K562 (cell line): ENCODE results near the gene XPO6. TPM values are rescaled to one million over a fixed set of nuclear protein-coding genes. Genes with fewer than 3 reads are reported as not detected.

ENCODE experiments used
- ATAC-seq: fragments of 200-7000 bp; cut with Tn5 transposase; 3 replicates; pipeline ENCODE4 v1.9.1; 2020; ENCODE audit warnings: moderate library complexity
- BruUV-seq: library from RNA; stranded (reverse); fragments of 400-500 nt; replicated peaks from 2 replicates; lab custom pipeline; 2021; lab: Mats Ljungman, UMichigan
- CTCF ChIA-PET: fragments of 300-600 bp; formaldehyde crosslinking; extraction: SDS; loops from one replicate; lab custom pipeline; 2021; ENCODE audit warnings: low intra/inter-chr PET ratio; lab: Yijun Ruan, JAX
- POLR2A ChIA-PET: fragments of 300-600, 350-650 bp; sonication (Branson Sonifier 250); formaldehyde crosslinking; extraction: SDS; loops from one replicate; lab custom pipeline; 2021; ENCODE audit warnings: antibody characterized with exemption, inconsistent platforms; lab: Yijun Ruan, JAX
- DNase-seq, 4 experiments: peaks; one replicate each; pipeline versions ENCODE4 v3.0.0 to v3.0.0-alpha.2; 2011 to 2018; ENCODE audit warnings: low spot score in 3 of 4, mixed read lengths in 3 of 4; ENCODE audit errors: extremely low read depth in 1 of 4
- FAIRE-seq: peaks from 2 replicates; lab custom pipeline; 2011; peaks lifted over from hg19 to GRCh38; lab: Jason Lieb, UNC
- H2AFZ ChIP-seq: 2 replicates; pipeline ENCODE4 v1.6.0; 2011; ENCODE audit warnings: low read depth, low read length, control low read depth, inconsistent platforms
- H3K27ac ChIP-seq: fragments of 200-600 bp; 3 replicates; pipeline ENCODE4 v1.8.0; 2011; ENCODE audit warnings: low read depth, mild to moderate bottlenecking, control low read depth, inconsistent platforms, low read length, moderate library complexity, mixed read lengths; ENCODE audit errors: extremely low read depth
- H3K27me3 ChIP-seq, 2 experiments: fragments of 300-600 bp in 1 of 2; 2 replicates in 1 of 2; 3 replicates in 1 of 2; pipeline versions ENCODE4 v1.6.0 to v1.8.0; 2011; ENCODE audit warnings: inconsistent platforms in 2 of 2, low read length in 2 of 2, mild to moderate bottlenecking in 1 of 2, mixed read lengths in 1 of 2, moderate library complexity in 1 of 2; ENCODE audit not compliant: control insufficient read depth in 2 of 2, insufficient read depth in 2 of 2
- H3K36me3 ChIP-seq: fragments of 300-600 bp; 3 replicates; pipeline ENCODE4 v1.8.0; 2011; ENCODE audit warnings: mild to moderate bottlenecking, low read length, inconsistent platforms; ENCODE audit not compliant: control insufficient read depth, insufficient read depth
- H3K4me1 ChIP-seq, 2 experiments: fragments of 200-600 bp in 1 of 2; replicated peaks in 1 of 2; 2 replicates in 1 of 2; 3 replicates in 1 of 2; pipeline versions ENCODE4 v1.5.1 to v1.8.0; 2011; ENCODE audit warnings: inconsistent platforms in 2 of 2, low read length in 2 of 2, mild to moderate bottlenecking in 1 of 2, mixed read lengths in 1 of 2, moderate library complexity in 1 of 2; ENCODE audit not compliant: control insufficient read depth in 2 of 2, insufficient read depth in 2 of 2
- H3K4me2 ChIP-seq: 2 replicates; pipeline ENCODE4 v1.6.1; 2011; ENCODE audit warnings: low read length, control low read depth, inconsistent platforms, mixed read lengths; ENCODE audit not compliant: insufficient read depth
- H3K4me3 ChIP-seq: fragments of 200-600 bp; sonication (generic), shearing (Covaris generic); 2 replicates; pipeline ENCODE4 v1.5.1; 2016; ENCODE audit warnings: control low read depth, inconsistent platforms
- H3K79me2 ChIP-seq: fragments of 200-600 bp; 3 replicates; pipeline ENCODE4 v1.8.0; 2011; ENCODE audit warnings: low read length, inconsistent platforms; ENCODE audit not compliant: control insufficient read depth, insufficient read depth
- H3K9ac ChIP-seq, 2 experiments: 2 replicates each; pipeline versions ENCODE4 v1.6.0 to v1.6.1; 2011; ENCODE audit warnings: low read depth in 2 of 2, low read length in 2 of 2, control low read depth in 1 of 2, inconsistent platforms in 1 of 2, mild to moderate bottlenecking in 1 of 2, mixed read lengths in 1 of 2; ENCODE audit not compliant: insufficient read depth in 1 of 2
- H3K9me1 ChIP-seq: one replicate; pipeline ENCODE4 v1.6.0; 2011; ENCODE audit warnings: inconsistent platforms, mild to moderate bottlenecking, low read length, moderate library complexity; ENCODE audit not compliant: control insufficient read depth, insufficient read depth
- H3K9me3 ChIP-seq: replicated peaks from 2 replicates; pipeline ENCODE4 v1.5.1; 2011; ENCODE audit warnings: low read depth, low read length, inconsistent platforms; ENCODE audit not compliant: control insufficient read depth, insufficient read depth
- H4K20me1 ChIP-seq: replicated peaks from 2 replicates; pipeline ENCODE4 v1.6.1; 2011; ENCODE audit warnings: low read length, inconsistent platforms, mixed read lengths; ENCODE audit not compliant: control insufficient read depth, insufficient read depth
- ARID3B ChIP-seq: fragments of 250-450 bp; sonication (Bioruptor Pico); IDR thresholded peaks from 2 replicates; pipeline ENCODE4 v1.4.0; 2020; ENCODE audit warnings: borderline replicate concordance
- CREB3L1 ChIP-seq: fragments of 450-650 bp; IDR thresholded peaks from 2 replicates; pipeline ENCODE4 v1.6.1; 2014; ENCODE audit warnings: low read depth, mild to moderate bottlenecking, moderate library complexity, borderline replicate concordance
- ID3 ChIP-seq, 2 experiments: fragments of 250-450 bp in 1 of 2; fragments of 450-650 bp in 1 of 2; sonication (Bioruptor Pico) in 1 of 2; IDR thresholded peaks; 2 replicates each; pipeline versions ENCODE4 v1.6.1 to v1.8.0; 2016 to 2021; ENCODE audit warnings: mild to moderate bottlenecking in 2 of 2, moderate library complexity in 2 of 2, missing compliant biosample characterization in 1 of 2, missing genetic modification characterization in 1 of 2
- MXD1 ChIP-seq: fragments of 250-450 bp; sonication (Bioruptor Pico); IDR thresholded peaks from 2 replicates; pipeline ENCODE4 v1.8.0; 2021; ENCODE audit warnings: borderline replicate concordance, mild to moderate bottlenecking, moderate library complexity; ENCODE audit not compliant: poor library complexity, severe bottlenecking
- POLR2H ChIP-seq: IDR thresholded peaks from 2 replicates; pipeline ENCODE4 v1.6.1; 2016; ENCODE audit warnings: missing genetic modification characterization, low read depth, mild to moderate bottlenecking, control low read depth, missing compliant biosample characterization, moderate library complexity
- SIX5 ChIP-seq, 2 experiments: IDR thresholded peaks; 2 replicates each; pipeline ENCODE4 v1.6.1; 2011; ENCODE audit warnings: low read length in 2 of 2, borderline replicate concordance in 1 of 2, low read depth in 1 of 2, mild to moderate bottlenecking in 1 of 2, moderate library complexity in 1 of 2; ENCODE audit not compliant: insufficient read depth in 1 of 2
- SMARCE1 ChIP-seq: fragments of 450-650 bp; IDR thresholded peaks from 2 replicates; pipeline ENCODE4 v1.7.1; 2016; ENCODE audit warnings: mild to moderate bottlenecking
- ZKSCAN3 ChIP-seq: fragments of 250-450 bp; sonication (Bioruptor Pico); IDR thresholded peaks from 2 replicates; pipeline ENCODE4 v1.4.0; 2020
- ZNF232 ChIP-seq: sonication (generic); formaldehyde crosslinking; IDR thresholded peaks from 2 replicates; pipeline ENCODE4 v1.8.0; 2022; ENCODE audit warnings: mild to moderate bottlenecking, missing genetic modification reagents
- ZNF695 ChIP-seq: fragments of 450-650 bp; formaldehyde crosslinking; IDR thresholded peaks from 2 replicates; pipeline ENCODE4 v1.4.0; 2020; ENCODE audit warnings: mild to moderate bottlenecking, moderate library complexity
- ZNF830 ChIP-seq: fragments of 250-450 bp; sonication (Bioruptor Pico); IDR thresholded peaks from 2 replicates; pipeline ENCODE4 v1.5.0; 2021; ENCODE audit warnings: mild to moderate bottlenecking
- WGBS: fragments of 100-300 bp; shearing (Covaris generic); methylation state at CpG from one replicate; pipeline ENCODE4 v1.1.6; 2016; ENCODE audit warnings: low coverage, mixed read lengths; ENCODE audit not compliant: insufficient coverage; ENCODE audit errors: missing lambda C conversion rate; 5-methylcytosine and 5-hydroxymethylcytosine counted together
- in situ Hi-C: fragments of 300-500 bp; cut with MboI; formaldehyde crosslinking; loops from 4 replicates; pipeline ENCODE4 v1.15.0; 2018; ENCODE audit warnings: inconsistent platforms, mixed read lengths
- intact Hi-C: fragments of 100-400 bp; cut with micrococcal nuclease; formaldehyde crosslinking; loops from 2 replicates; pipeline ENCODE4 v1.14.2; 2022
- polyA plus RNA-seq, 8 experiments: library from polyadenylated mRNA; depleted of rRNA in 4 of 8; stranded (reverse) in 5 of 8; unstranded in 3 of 8; fragments of >200 nt; fragmentation: Nextera tagmentation in 2 of 8; fragmentation: Illumina TruSeq in 1 of 8; extraction: Ambion mirVana in 2 of 8; extraction: Trizol in 1 of 8; gene quantifications; 2 replicates each; pipeline versions ENCODE4 v1.2.1 to v1.2.3, GENCODE V29; 2011 to 2014; ENCODE audit warnings: inconsistent platforms in 1 of 8, missing spikeins in 1 of 8
- total RNA-seq, 7 experiments: library from RNA; depleted of rRNA in 6 of 7; stranded (reverse); fragments of >200 nt in 6 of 7; fragmentation: Illumina TruSeq in 2 of 7; extraction: Trizol in 2 of 7; gene quantifications; 2 replicates each; pipeline versions ENCODE4 v1.2.1 to v1.2.3, GENCODE V29; 2011 to 2021; ENCODE audit warnings: low replicate concordance in 1 of 7
- TF ChIP-seq, protein P1 (sequence below): IDR thresholded peaks from 2 replicates; pipeline ENCODE4 v1.6.1; 2016; ENCODE audit warnings: missing genetic modification characterization, missing compliant biosample characterization
- TF ChIP-seq, protein P2 (sequence below): sonication (generic); formaldehyde crosslinking; IDR thresholded peaks from 2 replicates; pipeline ENCODE4 v1.8.1; 2022; ENCODE audit warnings: missing genetic modification reagents

The XPO6 gene
- total and polyA plus RNA-seq, 9 of the 15 experiments (the other 6 are each of a cell fraction or from before 2014, with no cell fraction given) = 11.2 to 196 (median 119) TPM

- ATAC-seq = no peak
- no TSS peak for BruUV-seq
- Histone ChIP-seq H3K9ac (no peak overlapping the region), H3K9me3 (no peaks in the 10 kb centered on the region), H3K4me1 (no peaks in the 10 kb centered on the region), H3K36me3 (no peaks in the 10 kb centered on the region), H3K4me2 (no peak overlapping the region), H2AFZ (no peak overlapping the region), H3K4me3 (no peak overlapping the region), H3K9me1 (no peaks in the 10 kb centered on the region), H3K79me2 (no peaks in the 10 kb centered on the region), H3K27me3 (peaks cover 29 to 56% of the 10 kb centered on the region in 2 experiments), H3K27ac (no peak overlapping the region), H4K20me1 (peaks cover 6% of the 10 kb centered on the region; the same call in 1 of the 2 replicates)
- ChIA-PET POLR2A (interaction anchor here (0.8 kb wide), 1 partner anchor 323 kb away, joined by 3 read pairs; no protein-coding TSS in a partner anchor), CTCF (no interaction called here)
- WGBS = 1% methylated on average over 14 of the region's 14 CpGs
- intact Hi-C loops = no loop called here
- DNase-seq = peak in 1 of 4 experiments; percentile 4
- FAIRE-seq = no peak
- in situ Hi-C loops = loop anchor here (5.0 kb wide), 1 partner anchor 100 kb away; no protein-coding TSS in a partner anchor
- TF ChIP-seq SIX5 (IDR thresholded peaks at IDR 0.05; ENCODE audit: borderline replicate concordance in 1 of 2, insufficient read depth in 1 of 2, low read depth in 1 of 2, low read length in 2 of 2) (no peak), ARID3B (CRISPR knock-in tag) (no peak), ZNF830 (CRISPR knock-in tag) (no peak), POLR2H (no peak), CREB3L1 (no peak), ID3 (CRISPR knock-in tag; IDR thresholded peaks at IDR 0.05) (no peak), ID3 (tag; IDR thresholded peaks at IDR 0.05) (no peak), ZNF232 (no peak), SMARCE1 (no peak), ZKSCAN3 (CRISPR knock-in tag) (no peak), ZNF695 (CRISPR knock-in tag) (no peak), MXD1 (CRISPR knock-in tag) (no peak)
- TF ChIP-seq, protein P1, sequence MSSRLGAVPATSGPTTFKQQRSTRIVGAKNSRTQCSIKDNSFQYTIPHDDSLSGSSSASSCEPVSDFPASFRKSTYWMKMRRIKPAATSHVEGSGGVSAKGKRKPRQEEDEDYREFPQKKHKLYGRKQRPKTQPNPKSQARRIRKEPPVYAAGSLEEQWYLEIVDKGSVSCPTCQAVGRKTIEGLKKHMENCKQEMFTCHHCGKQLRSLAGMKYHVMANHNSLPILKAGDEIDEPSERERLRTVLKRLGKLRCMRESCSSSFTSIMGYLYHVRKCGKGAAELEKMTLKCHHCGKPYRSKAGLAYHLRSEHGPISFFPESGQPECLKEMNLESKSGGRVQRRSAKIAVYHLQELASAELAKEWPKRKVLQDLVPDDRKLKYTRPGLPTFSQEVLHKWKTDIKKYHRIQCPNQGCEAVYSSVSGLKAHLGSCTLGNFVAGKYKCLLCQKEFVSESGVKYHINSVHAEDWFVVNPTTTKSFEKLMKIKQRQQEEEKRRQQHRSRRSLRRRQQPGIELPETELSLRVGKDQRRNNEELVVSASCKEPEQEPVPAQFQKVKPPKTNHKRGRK (tag) = no peak
- TF ChIP-seq, protein P2, sequence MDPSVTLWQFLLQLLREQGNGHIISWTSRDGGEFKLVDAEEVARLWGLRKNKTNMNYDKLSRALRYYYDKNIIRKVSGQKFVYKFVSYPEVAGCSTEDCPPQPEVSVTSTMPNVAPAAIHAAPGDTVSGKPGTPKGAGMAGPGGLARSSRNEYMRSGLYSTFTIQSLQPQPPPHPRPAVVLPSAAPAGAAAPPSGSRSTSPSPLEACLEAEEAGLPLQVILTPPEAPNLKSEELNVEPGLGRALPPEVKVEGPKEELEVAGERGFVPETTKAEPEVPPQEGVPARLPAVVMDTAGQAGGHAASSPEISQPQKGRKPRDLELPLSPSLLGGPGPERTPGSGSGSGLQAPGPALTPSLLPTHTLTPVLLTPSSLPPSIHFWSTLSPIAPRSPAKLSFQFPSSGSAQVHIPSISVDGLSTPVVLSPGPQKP (CRISPR knock-in tag) = no peak
Observed at GRCh38 chr16:28067604-28068379, 144.0 kb downstream of the XPO6 start.
